Choroid plexus epithelial cell (primary cell): Measurements from ENCODE around the gene ADGRF5.

Experiments
- DNase-seq: peaks from one replicate; pipeline ENCODE4 v3.0.0-alpha.2; 2010; ENCODE audit warnings: low read depth
- H3K4me3 ChIP-seq: 2 replicates; pipeline ENCODE4 v1.5.1; 2011; ENCODE audit warnings: low read depth, mild to moderate bottlenecking, control low read depth, low read length, moderate library complexity
- CTCF ChIP-seq: conservative IDR thresholded peaks from 2 replicates; pipeline ENCODE4 v1.5.1; 2011; ENCODE audit warnings: low read depth, mild to moderate bottlenecking, control low read depth, inconsistent platforms, low read length, moderate library complexity

Gene ADGRF5

GRCh38 chr6:46961232-46961631, 39.5 kb upstream of the ADGRF5 start:
- no peak for DNase-seq
- H3K4me3 ChIP-seq, result no peak overlapping the region
- no peak for TF ChIP-seq CTCF

- H3K4me3 ChIP-seq, result no peak overlapping the region
- DNase-seq, result no peak
- no peak for TF ChIP-seq CTCF
These were observed 37.7 kb upstream of the ADGRF5 start for GRCh38 chr6:46959419-46959818.

- no peak for DNase-seq
- TF ChIP-seq CTCF, result no peak
- no peak overlapping the region for H3K4me3 ChIP-seq
These were observed 34.7 kb upstream of the ADGRF5 start for GRCh38 chr6:46956409-46956808.

- no peak for TF ChIP-seq CTCF
- H3K4me3 ChIP-seq, result no peak overlapping the region
- DNase-seq, result peak; percentile 31
These were observed 33.2 kb upstream of the ADGRF5 start for GRCh38 chr6:46954837-46955451.

- DNase-seq, result no peak
- no peak for TF ChIP-seq CTCF
- H3K4me3 ChIP-seq, result no peak overlapping the region
These were observed 32.2 kb upstream of the ADGRF5 start for GRCh38 chr6:46953921-46954320.

DNA sequence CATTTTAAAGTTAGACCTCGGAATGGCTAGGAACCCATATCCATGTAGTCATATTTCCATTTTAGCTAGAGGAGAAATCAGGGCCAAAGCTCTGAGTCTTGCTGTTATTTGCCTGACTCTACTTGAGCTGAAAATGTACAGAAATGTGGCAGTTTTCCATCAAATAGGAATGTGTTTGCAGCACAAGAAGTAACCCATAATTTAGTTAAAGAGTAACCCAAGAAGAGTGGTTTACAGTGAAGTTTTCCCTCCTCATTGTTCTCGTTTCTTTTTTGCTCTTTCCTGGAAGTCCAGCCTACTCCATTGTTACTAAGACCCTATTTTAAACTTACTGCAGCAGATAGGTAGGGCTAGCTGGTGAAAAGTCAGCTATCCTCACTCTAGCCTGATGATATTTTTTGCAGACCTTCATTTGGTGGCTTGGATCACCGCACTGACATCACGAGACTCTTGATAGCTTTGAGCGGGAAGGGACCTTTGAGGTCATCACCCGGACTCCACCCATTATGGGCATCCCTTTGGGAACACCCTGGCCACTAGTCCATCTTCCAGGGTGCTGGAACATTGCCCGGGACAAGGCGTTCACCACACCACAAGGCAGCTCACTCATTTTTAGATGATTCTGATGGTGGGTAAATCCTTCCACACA, 28.0 kb upstream of the ADGRF5 start:
- no peak for DNase-seq
- no peak overlapping the region for H3K4me3 ChIP-seq
- no peak for TF ChIP-seq CTCF

DNA sequence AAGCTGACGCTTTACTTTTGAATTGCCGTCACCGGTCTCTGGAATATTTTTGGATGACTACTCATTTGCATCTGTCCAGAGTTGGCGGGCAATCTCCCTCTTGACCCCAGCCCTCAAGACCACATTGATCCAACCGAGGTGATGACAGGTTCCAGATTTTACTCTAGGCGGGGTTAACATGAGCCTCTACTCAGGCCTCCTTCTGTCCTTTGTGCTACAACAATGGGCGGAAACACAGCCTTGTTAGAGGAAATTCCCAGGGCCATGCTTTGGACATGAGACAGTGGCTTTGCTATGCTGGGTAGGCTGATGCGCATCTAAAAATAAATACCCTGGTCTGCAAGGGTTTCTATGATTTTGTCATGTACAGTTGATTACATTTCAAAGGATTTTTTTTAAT, 27.0 kb upstream of the ADGRF5 start:
- H3K4me3 ChIP-seq, result no peak overlapping the region
- no peak for TF ChIP-seq CTCF
- DNase-seq, result no peak
